Pancreas (tissue), 10 donors: Measurements from ENCODE around the gene LAMC1. TPM values are rescaled to one million over a fixed set of nuclear protein-coding genes. Genes with fewer than 3 reads are reported as not detected.

Experiments used
- ATAC-seq, 4 donors: fragments of 200-7000 bp; cut with Tn5 transposase; one replicate each; pipeline versions ENCODE4 v1.8.0 to v1.9.1; 2020; ENCODE audit warnings: mild to moderate bottlenecking in 4 of 4, moderate library complexity in 4 of 4
- DNase-seq, 6 donors: peaks; one replicate each; pipeline ENCODE4 v3.0.0-alpha.2; 2020
- FAIRE-seq: peaks from 2 replicates; lab custom pipeline; 2012; peaks lifted over from hg19 to GRCh38; lab: Jason Lieb, UNC
- H3K27ac ChIP-seq, 4 donors: fragments of 200-600 bp; sonication (generic); 1 replicate in 3 of 4; 2 replicates in 1 of 4; pipeline versions ENCODE4 v1.5.0 to v1.8.0; 2020
- H3K27me3 ChIP-seq, 4 donors: fragments of 200-600 bp; one replicate each; pipeline ENCODE4 v1.8.0; 2021
- H3K36me3 ChIP-seq, 3 donors: fragments of 200-600 bp; sonication (generic) in 1 of 3; one replicate each; pipeline versions ENCODE4 v1.5.0 to v1.8.0; 2020 to 2021
- H3K4me1 ChIP-seq, 3 donors: fragments of 200-600 bp; one replicate each; pipeline ENCODE4 v1.8.0; 2021
- H3K4me3 ChIP-seq, 4 donors: fragments of 200-600 bp; sonication (generic) in 2 of 4; one replicate each; pipeline versions ENCODE4 v1.5.0 to v1.8.0; 2020 to 2021
- H3K9me3 ChIP-seq, 4 donors: fragments of 200-600 bp; one replicate each; pipeline ENCODE4 v1.8.0; 2021
- CTCF ChIP-seq, 4 donors: fragments of 200-600 bp; sonication (generic) in 3 of 4; IDR thresholded peaks; one replicate each; pipeline versions ENCODE4 v1.5.0 to v1.8.0; 2021; ENCODE audit warnings: antibody characterized with exemption in 4 of 4
- WGBS, 2 donors: extraction: QIAGEN DNeasy Blood & Tissue Kit; methylation state at CpG; one replicate each; pipeline ENCODE4 v1.1.7; 2013; 5-methylcytosine and 5-hydroxymethylcytosine counted together
- intact Hi-C, 3 donors: fragments of 100-400 bp; cut with DNase I; formaldehyde crosslinking; loops; one replicate each; pipeline versions ENCODE4 v1.11.1 to v1.14.2; 2022
- polyA plus RNA-seq, 2 donors: library from polyadenylated mRNA; stranded (reverse); fragments of 200-250 nt; gene quantifications; one replicate each; pipeline ENCODE4 v1.2.3, GENCODE V29; 2013
- total RNA-seq, 6 donors: library from RNA; stranded (reverse); fragmentation: NEBNext Ultra II Directional in 4 of 6; extraction: Animal tissue kit (Norgen Biotek cat#: 25700) in 4 of 6; gene quantifications; one replicate each; pipeline versions ENCODE4 v1.2.1 to v1.2.4, GENCODE V29; 2021 to 2023
- donor health status: healthy with polysubstance abuse.
- donor health status: DM: no; HTN: no; CAD: no; lungs with moderate emphysema.
- donor health status: DM: no; HTN: no; CAD: no.
- donor health status: control.
- donor health status: control.
- donor health status: Bipolar disorder and iron deficiency.
- donor health status: DM: yes; HTN: yes; CAD: no.
- donor health status: DM: no; HTN: no; CAD: no.
- donor health status: DM: no; HTN: no; CAD: no.
- donor health status: DM: yes; HTN: yes; CAD: no.

The LAMC1 gene
- total and polyA plus RNA-seq, 8 donors: 11.2 to 50.1 (median 29.4) TPM

- Histone ChIP-seq H3K27me3 (no peaks in the 10 kb centered on the region), H3K4me3 (peak overlapping the region in 2 of 4 donors; percentile 83 to 91), H3K4me1 (peaks cover 0 to 22% (median 6%) of the 10 kb centered on the region in 3 donors), H3K27ac (no peak overlapping the region), H3K36me3 (no peaks in the 10 kb centered on the region), H3K9me3 (no peaks in the 10 kb centered on the region)
- DNase-seq (no peak), ATAC-seq (no peak), FAIRE-seq (no peak)
- TF ChIP-seq CTCF (IDR thresholded peaks at IDR 0.05): no peak
- intact Hi-C loops: loop anchor here in 1 of 3 donors (2.0 kb wide), 1 partner anchor 63 kb away; no protein-coding TSS in a partner anchor
- WGBS, 2 donors: 30 to 40% methylated on average over 4 of the region's 4 CpGs
Measured at GRCh38 chr1:183025782-183026774, 2.9 kb downstream of the LAMC1 start.

DNA sequence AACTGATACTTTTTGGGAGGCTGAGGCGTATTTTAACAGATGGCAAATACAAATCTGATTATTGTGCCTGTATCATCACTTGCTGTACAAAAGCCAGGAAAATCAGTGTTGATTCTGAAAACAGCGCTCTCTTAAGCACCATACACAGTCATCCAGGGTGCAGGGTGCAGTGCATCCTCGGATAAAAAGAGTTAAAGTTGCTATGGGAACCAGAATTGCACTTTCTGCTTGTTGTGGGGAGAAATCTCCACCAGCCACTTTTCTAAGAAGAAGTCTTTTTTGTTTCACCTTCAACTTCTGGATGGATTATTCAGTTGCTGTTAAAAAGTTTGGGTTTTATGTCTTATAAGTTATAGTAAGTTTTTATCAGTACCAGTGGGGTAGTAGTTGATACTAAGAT is 3.8 kb downstream of the LAMC1 start:
- ATAC-seq (no peak), FAIRE-seq (no peak), DNase-seq (no peak)
- WGBS, 2 donors: 29 to 65% methylated on average over 3 of the region's 3 CpGs
- TF ChIP-seq CTCF (IDR thresholded peaks at IDR 0.05): no peak
- Histone ChIP-seq H3K4me1 (peaks cover 0 to 14% (median 6%) of the 10 kb centered on the region in 3 donors), H3K9me3 (no peaks in the 10 kb centered on the region), H3K27me3 (no peaks in the 10 kb centered on the region), H3K4me3 (no peak overlapping the region), H3K36me3 (no peaks in the 10 kb centered on the region), H3K27ac (no peak overlapping the region)
- intact Hi-C loops: no loop called here

DNA sequence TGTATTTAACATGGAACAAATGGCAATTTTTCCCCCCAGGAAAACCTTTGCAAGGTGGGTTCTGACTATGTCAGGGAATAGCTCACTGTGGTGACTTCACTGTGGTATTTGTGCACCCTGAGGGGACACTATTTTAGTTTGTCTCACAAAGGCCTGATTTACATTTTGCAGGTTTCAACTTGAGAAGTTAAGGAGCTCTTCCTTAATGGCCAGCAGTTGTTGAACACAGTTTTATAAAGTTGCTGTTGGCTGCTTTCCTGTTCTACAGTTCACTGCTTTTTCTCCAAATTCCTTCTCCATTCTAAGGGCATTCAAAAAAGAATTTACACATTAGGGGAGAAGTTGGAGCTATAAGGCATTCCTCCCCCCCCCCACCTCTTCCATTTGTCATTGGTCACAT is 4.6 kb downstream of the LAMC1 start:
- no peaks in the 10 kb centered on the region for H3K36me3 ChIP-seq
- no peak overlapping the region for H3K4me3 ChIP-seq
- ATAC-seq (no peak), FAIRE-seq (no peak), DNase-seq (no peak)
- peaks cover 0 to 14% (median 6%) of the 10 kb centered on the region in 3 donors for H3K4me1 ChIP-seq
- no peak for TF ChIP-seq CTCF (IDR thresholded peaks at IDR 0.05)
- H3K27me3 ChIP-seq: no peaks in the 10 kb centered on the region
- H3K9me3 ChIP-seq: no peaks in the 10 kb centered on the region
- no peak overlapping the region for H3K27ac ChIP-seq
- intact Hi-C loops: no loop called here

DNA sequence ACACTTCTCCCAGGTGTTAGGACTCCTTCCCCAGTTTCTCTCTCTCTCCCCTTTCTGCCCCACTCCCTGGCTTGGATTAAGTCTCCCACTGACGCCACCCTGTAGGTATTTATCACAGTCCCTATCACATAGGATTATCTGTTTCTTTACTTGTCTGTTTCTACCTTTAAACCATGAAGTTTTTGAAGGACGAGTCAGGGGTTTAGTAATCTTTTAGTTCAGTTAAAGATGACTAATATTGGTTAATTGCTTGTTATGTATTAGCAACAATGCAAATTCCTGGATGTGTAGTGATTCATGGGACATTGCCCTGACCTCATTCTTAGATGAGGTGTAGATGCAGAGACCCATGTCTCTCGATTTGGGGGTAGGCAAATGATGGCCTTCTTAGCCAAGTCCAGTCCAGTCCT is 6.4 kb downstream of the LAMC1 start:
- H3K27me3 ChIP-seq: no peaks in the 10 kb centered on the region
- no peaks in the 10 kb centered on the region for H3K9me3 ChIP-seq
- H3K27ac ChIP-seq: no peak overlapping the region
- ATAC-seq (no peak), DNase-seq (no peak), FAIRE-seq (no peak)
- H3K4me1 ChIP-seq: peaks cover 0 to 14% (median 6%) of the 10 kb centered on the region in 3 donors
- intact Hi-C loops: no loop called here
- H3K36me3 ChIP-seq: no peaks in the 10 kb centered on the region
- TF ChIP-seq CTCF (IDR thresholded peaks at IDR 0.05): no peak
- WGBS, 2 donors: 59 to 63% methylated on average over 3 of the region's 3 CpGs
- H3K4me3 ChIP-seq: no peak overlapping the region

DNA sequence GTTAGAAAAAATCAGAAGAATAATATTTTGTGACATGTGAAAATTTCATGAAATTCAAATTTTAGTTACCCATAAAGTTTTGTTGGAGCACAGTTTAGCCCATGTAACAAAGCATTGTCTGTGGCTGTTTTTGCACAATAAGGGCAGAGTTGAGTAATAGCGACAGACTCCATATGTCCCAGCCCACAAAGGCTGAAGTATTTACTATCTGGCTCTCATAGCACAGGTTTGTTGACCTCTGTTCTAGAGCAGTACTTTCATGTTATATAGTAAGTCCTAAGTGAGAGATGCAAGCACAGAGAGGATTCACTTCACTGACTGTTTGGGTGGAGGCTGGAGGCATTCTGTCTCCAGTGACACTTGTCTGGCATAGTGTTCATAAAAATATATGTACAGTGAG is 6.8 kb downstream of the LAMC1 start:
- intact Hi-C loops: no loop called here
- FAIRE-seq: no peak
- Histone ChIP-seq H3K9me3 (no peaks in the 10 kb centered on the region), H3K27ac (no peak overlapping the region), H3K4me3 (no peak overlapping the region), H3K4me1 (peaks cover 0 to 14% (median 6%) of the 10 kb centered on the region in 3 donors), H3K27me3 (no peaks in the 10 kb centered on the region), H3K36me3 (no peaks in the 10 kb centered on the region)
- no peak for ATAC-seq
- no peak for DNase-seq
- 80 to 83% methylated on average over 1 of the region's 1 CpG for WGBS, 2 donors
- no peak for TF ChIP-seq CTCF (IDR thresholded peaks at IDR 0.05)
